ENCODE results near the gene LIN7B.
A peak's percentile ranks its signal among the peaks of the same experiment; 100 is the strongest.
"Not testable (repeated sequence)": the region's sequence is repeated elsewhere in the genome, so short reads cannot be mapped to it uniquely, and the experiment has no call there.

Gene LIN7B

GRCh38 chr19:49119411-49120324, 5.5 kb downstream of the LIN7B start, which contains the start of gene PPFIA3:
TSS of gene PPFIA3 (plus strand) at chr19:49119544. CDS start at chr19:49127874, 8,330 bp downstream.
- DNase-seq = no peak

GRCh38 chr19:49120325-49120683, 6.1 kb downstream of the LIN7B start:
- no peak for DNase-seq

- DNase-seq = no peak
These were observed 6.7 kb downstream of the LIN7B start for GRCh38 chr19:49120868-49121267.

GRCh38 chr19:49121841-49122240, 7.7 kb downstream of the LIN7B start:
- DNase-seq = not testable (repeated sequence)

GRCh38 chr19:49123285-49123684, 9.1 kb downstream of the LIN7B start:
- not testable (repeated sequence) for DNase-seq

- DNase-seq = no peak
These were observed 11.0 kb downstream of the LIN7B start for GRCh38 chr19:49125025-49125731.

GRCh38 chr19:49126575-49126974, 12.4 kb downstream of the LIN7B start:
- no peak for DNase-seq

GRCh38 chr19:49127225-49127624, 13.1 kb downstream of the LIN7B start:
- not testable (repeated sequence) for DNase-seq

- peak; percentile 96 to 98 for DNase-seq
These were observed 13.7 kb downstream of the LIN7B start for GRCh38 chr19:49127674-49128544.

- no peak for DNase-seq
These were observed 14.5 kb downstream of the LIN7B start for GRCh38 chr19:49128545-49129237.

GRCh38 chr19:49129238-49129583, 15.0 kb downstream of the LIN7B start:
- DNase-seq = peak in 1 of 2 experiments; percentile 28

- no peak for DNase-seq
These were observed 16.2 kb downstream of the LIN7B start for GRCh38 chr19:49130325-49130724.

GRCh38 chr19:49132974-49133609, 18.9 kb downstream of the LIN7B start:
- no peak for DNase-seq

GRCh38 chr19:49133621-49134454, 19.7 kb downstream of the LIN7B start:
- DNase-seq = no peak

- no peak for DNase-seq
These were observed 21.5 kb downstream of the LIN7B start for GRCh38 chr19:49135686-49136085.

- no peak for DNase-seq
These were observed 22.6 kb downstream of the LIN7B start for GRCh38 chr19:49136771-49137171.

GRCh38 chr19:49140951-49141350, 26.8 kb downstream of the LIN7B start:
- DNase-seq = no peak

- DNase-seq = no peak
These were observed 27.2 kb downstream of the LIN7B start for GRCh38 chr19:49141352-49141751.

GRCh38 chr19:49142866-49143335, 28.7 kb downstream of the LIN7B start:
- peak in 1 of 2 experiments; percentile 44 for DNase-seq

GRCh38 chr19:49145573-49146407, 31.6 kb downstream of the LIN7B start:
- DNase-seq = peak; percentile 92

All from NCI-H1930 (cell line).